ENCODE results near the gene TADA1.
"Not testable (repeated sequence)": the region's sequence is repeated elsewhere in the genome, so short reads cannot be mapped to it uniquely, and the experiment has no call there.

TADA1 gene

DNA sequence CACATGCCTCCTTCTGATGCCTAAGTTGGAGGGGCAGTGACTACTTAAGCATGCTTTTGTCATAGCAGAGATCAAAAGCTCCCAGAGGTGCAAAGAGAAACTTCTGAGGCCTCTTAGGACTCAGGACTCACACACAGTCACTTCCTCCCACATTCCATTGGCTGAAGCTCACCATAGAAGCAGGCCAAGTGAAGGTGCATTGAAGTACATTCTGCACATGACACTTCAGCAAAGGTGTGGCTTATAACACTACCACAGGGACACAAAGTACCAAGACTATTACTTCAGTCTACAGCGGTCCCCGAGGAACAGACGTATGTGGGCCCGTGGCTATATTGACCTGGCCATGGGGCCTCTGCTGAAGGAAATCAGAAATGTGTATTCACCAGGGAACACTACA lies 39.3 kb downstream of the TADA1 start:
- in situ Hi-C loops (cut with MboI; ENCODE audit: low pct_unique_long_range_greater_than_20kb, low sequenced_read_pairs, unreplicated experiment), result no loop called here
- no peak for DNase-seq (ENCODE audit: low spot score)
- TF ChIP-seq, protein P1, sequence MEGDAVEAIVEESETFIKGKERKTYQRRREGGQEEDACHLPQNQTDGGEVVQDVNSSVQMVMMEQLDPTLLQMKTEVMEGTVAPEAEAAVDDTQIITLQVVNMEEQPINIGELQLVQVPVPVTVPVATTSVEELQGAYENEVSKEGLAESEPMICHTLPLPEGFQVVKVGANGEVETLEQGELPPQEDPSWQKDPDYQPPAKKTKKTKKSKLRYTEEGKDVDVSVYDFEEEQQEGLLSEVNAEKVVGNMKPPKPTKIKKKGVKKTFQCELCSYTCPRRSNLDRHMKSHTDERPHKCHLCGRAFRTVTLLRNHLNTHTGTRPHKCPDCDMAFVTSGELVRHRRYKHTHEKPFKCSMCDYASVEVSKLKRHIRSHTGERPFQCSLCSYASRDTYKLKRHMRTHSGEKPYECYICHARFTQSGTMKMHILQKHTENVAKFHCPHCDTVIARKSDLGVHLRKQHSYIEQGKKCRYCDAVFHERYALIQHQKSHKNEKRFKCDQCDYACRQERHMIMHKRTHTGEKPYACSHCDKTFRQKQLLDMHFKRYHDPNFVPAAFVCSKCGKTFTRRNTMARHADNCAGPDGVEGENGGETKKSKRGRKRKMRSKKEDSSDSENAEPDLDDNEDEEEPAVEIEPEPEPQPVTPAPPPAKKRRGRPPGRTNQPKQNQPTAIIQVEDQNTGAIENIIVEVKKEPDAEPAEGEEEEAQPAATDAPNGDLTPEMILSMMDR (IDR thresholded peaks at IDR 0.05; ENCODE audit: extremely low read depth, insufficient read depth, missing control alignments), result no peak

DNA sequence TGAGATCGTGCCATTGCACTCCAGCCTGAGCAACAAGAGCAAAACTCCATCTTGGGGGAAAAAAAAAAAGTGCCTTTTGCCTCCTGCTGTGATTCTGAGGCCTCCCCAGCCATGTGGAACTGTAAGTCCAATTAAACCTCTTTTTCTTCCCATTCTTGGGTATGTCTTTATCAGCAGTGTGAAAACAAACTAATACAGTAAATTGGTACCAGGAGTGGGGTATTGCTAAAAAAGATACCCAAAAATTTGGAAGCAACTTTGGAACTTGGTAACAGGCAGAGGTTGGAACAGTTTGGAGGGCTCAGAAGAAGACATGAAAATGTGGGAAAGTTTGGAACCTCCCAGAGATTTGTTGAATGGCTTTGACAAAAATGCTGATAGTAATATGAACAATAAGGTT lies 46.3 kb downstream of the TADA1 start:
- DNase-seq (ENCODE audit: low spot score); in situ Hi-C loops (cut with MboI; ENCODE audit: low pct_unique_long_range_greater_than_20kb, low sequenced_read_pairs, unreplicated experiment): not testable (repeated sequence)

DNA sequence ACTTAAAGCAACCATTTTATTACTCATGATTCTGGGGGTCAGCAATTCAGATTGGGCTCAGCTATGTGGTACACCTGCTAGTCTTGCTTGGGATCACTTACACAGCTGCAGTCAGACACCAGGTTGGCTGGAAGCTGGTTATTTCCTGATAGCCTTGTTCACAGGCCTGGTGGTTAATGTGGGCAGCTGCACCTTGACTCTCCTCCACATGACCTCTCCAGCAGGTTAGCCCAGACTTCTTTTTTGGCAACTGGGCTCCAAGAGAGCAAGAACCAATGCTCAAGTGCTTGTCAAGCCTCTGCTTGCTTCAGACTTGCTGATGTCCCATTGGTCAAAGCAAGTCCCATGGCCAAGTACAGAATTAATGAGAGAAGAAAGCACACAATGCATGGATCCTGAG lies 48.6 kb downstream of the TADA1 start:
- in situ Hi-C loops (cut with MboI; ENCODE audit: low pct_unique_long_range_greater_than_20kb, low sequenced_read_pairs, unreplicated experiment), result no loop called here
- TF ChIP-seq, protein P1 (IDR thresholded peaks at IDR 0.05; ENCODE audit: extremely low read depth, insufficient read depth, missing control alignments), result no peak
- DNase-seq (ENCODE audit: low spot score), result no peak

DNA sequence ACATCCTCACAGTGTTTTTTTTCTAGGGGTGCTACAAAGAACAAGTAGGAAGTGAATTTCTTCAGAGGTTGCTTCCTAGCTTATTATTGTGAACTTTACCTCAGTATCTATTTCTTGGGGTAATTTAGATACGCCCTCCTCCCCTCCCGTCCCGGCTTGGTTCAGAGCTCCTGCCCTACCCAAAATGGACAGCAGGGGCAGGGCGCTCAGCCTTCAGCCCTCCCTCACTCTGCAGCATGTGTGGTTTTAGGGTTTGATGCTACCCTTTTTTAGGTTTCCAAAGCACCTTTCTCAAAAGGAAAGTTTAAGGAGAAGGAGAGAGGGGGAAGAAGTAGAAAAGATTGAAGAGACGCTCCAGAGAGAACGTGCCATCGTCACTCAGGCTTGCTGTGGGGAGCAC lies 53.7 kb downstream of the TADA1 start:
- TF ChIP-seq, protein P1 (IDR thresholded peaks at IDR 0.05; ENCODE audit: extremely low read depth, insufficient read depth, missing control alignments), result no peak
- in situ Hi-C loops (cut with MboI; ENCODE audit: low pct_unique_long_range_greater_than_20kb, low sequenced_read_pairs, unreplicated experiment), result no loop called here
- DNase-seq (ENCODE audit: low spot score), result no peak

DNA sequence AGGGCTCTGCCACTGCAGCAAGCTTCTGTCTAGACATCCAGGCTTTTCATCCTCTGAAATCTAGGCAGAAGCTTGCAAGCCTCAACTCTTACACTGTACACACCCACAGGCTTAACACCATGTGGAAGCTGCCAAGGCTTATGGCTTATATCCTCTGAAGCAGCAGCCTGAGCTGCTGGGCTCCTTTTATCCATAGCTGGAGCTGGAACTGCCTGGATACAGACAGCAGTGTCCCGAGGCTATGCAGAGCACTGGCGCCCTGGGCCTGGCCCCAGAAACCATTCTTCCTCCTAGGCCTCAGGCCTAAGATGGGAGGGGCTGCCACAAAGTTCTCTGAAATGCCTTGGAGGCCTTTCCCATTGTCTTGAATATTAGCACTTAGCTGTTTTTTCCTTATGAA lies 56.1 kb downstream of the TADA1 start:
- DNase-seq (ENCODE audit: low spot score), result no peak
- in situ Hi-C loops (cut with MboI; ENCODE audit: low pct_unique_long_range_greater_than_20kb, low sequenced_read_pairs, unreplicated experiment), result no loop called here

DNA sequence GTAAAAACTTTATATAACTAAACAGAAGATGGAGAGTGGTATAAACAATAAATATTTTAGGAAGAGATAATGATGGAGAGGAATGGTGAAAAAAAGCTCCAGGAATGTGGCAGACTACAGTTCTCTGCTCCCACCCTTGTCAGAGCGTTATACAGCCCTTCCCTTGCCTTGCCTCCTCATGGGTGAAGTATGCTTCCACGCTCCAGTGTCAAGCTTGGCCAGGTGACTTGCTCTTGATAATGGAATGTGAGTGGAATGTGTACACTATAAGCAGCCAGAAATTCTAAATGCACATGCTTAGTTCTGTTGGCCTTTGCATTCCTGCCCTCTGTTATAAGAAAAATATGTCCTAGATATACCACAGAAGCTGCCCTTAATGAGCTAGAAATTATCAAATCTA lies 61.5 kb downstream of the TADA1 start:
- in situ Hi-C loops (cut with MboI; ENCODE audit: low pct_unique_long_range_greater_than_20kb, low sequenced_read_pairs, unreplicated experiment), result no loop called here
- DNase-seq (ENCODE audit: low spot score), result no peak

More for the DNA sequence above, 56.1 kb downstream of the TADA1 start:
- TF ChIP-seq, protein P1 (IDR thresholded peaks at IDR 0.05; ENCODE audit: extremely low read depth, insufficient read depth, missing control alignments), result no peak

DNA sequence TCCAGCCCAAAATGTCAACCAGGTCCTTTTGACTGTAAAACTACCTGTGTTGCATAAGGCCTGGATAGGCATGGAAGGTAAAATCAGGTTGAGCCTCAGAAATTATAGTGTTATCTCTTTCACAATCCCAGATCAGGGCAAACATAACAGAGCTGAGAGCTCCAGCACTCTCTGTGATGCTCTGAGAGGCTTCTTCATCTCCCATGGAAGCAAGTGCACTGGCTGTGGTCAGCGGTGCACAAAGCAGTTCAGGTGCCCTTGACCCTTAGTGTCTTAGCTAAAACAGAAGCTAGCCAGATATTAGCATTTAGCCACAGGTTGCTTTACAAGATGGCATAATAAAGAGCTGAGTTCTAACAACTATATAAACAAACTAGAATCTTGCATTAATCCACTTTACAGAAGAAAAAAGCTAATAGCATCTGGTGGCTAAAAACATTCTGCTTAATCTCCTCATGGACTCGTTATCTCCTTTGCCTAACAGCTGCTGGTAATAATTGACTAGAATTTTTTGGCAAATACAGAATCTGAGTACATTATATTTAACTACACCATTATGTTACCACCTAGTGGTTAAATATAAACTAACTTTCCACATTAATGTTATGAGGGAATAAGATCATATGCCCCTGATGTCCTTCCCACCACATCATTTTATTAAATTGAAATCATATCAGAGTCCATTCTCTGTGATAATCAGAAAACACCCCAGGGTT lies 62.4 kb downstream of the TADA1 start:
- in situ Hi-C loops (cut with MboI; ENCODE audit: low pct_unique_long_range_greater_than_20kb, low sequenced_read_pairs, unreplicated experiment), result no loop called here
- no peak for DNase-seq (ENCODE audit: low spot score)
- TF ChIP-seq, protein P1 (IDR thresholded peaks at IDR 0.05; ENCODE audit: extremely low read depth, insufficient read depth, missing control alignments), result no peak

More for the DNA sequence above, 61.5 kb downstream of the TADA1 start:
- TF ChIP-seq, protein P1 (IDR thresholded peaks at IDR 0.05; ENCODE audit: extremely low read depth, insufficient read depth, missing control alignments), result no peak

Data from GM13977 (cell line).